HepG2 (cell line): ENCODE measurements around the gene DLG5. TPM values are rescaled to one million over a fixed set of nuclear protein-coding genes. Genes with fewer than 3 reads are reported as not detected.

Experiments
- ATAC-seq: fragments of 200-7000 bp; cut with Tn5 transposase; 3 replicates; pipeline ENCODE4 v1.9.1; 2020; ENCODE audit warnings: mild to moderate bottlenecking, moderate library complexity
- BruUV-seq: library from RNA; stranded (reverse); fragments of 400-500 nt; replicated peaks from 2 replicates; lab custom pipeline; 2021; lab: Mats Ljungman, UMichigan
- CTCF ChIA-PET: fragments of 300-600 bp; formaldehyde crosslinking; extraction: SDS; loops from one replicate; lab custom pipeline; 2021; ENCODE audit warnings: low total read pairs, inconsistent platforms, low intra/inter-chr PET ratio; lab: Yijun Ruan, JAX
- POLR2A ChIA-PET: fragments of 350-600 bp; sonication (Branson Sonifier 250); formaldehyde crosslinking; loops from one replicate; lab custom pipeline; 2020; ENCODE audit warnings: antibody characterized with exemption, inconsistent platforms; lab: Yijun Ruan, JAX
- DNase-seq: peaks from one replicate; pipeline ENCODE4 v3.0.0-alpha.2; 2015; ENCODE audit warnings: low spot score
- FAIRE-seq: peaks from 3 replicates; lab custom pipeline; 2011; peaks lifted over from hg19 to GRCh38; lab: Jason Lieb, UNC
- H2AFZ ChIP-seq: one replicate; pipeline ENCODE4 v1.6.1; 2011; ENCODE audit warnings: low read length, inconsistent platforms
- H3K27ac ChIP-seq: fragments of 300-600 bp; 3 replicates; pipeline ENCODE4 v1.8.0; 2011; ENCODE audit warnings: mixed run types, mild to moderate bottlenecking, mixed read lengths, low read length, inconsistent platforms; ENCODE audit not compliant: insufficient read depth; ENCODE audit errors: extremely low read length
- H3K27me3 ChIP-seq, 2 experiments: fragments of 200-600 bp in 1 of 2; 2 replicates in 1 of 2; 3 replicates in 1 of 2; pipeline versions ENCODE4 v1.6.0 to v1.8.0; 2011; ENCODE audit warnings: low read length in 2 of 2, mild to moderate bottlenecking in 2 of 2, moderate library complexity in 2 of 2, inconsistent platforms in 1 of 2; ENCODE audit not compliant: insufficient read depth in 2 of 2, control insufficient read depth in 1 of 2
- H3K36me3 ChIP-seq, 2 experiments: fragments of 200-600 bp in 1 of 2; replicated peaks in 1 of 2; 2 replicates in 1 of 2; 3 replicates in 1 of 2; pipeline versions ENCODE4 v1.5.1 to v1.8.0; 2011; ENCODE audit warnings: low read length in 2 of 2, inconsistent platforms in 1 of 2; ENCODE audit not compliant: insufficient read depth in 2 of 2, control insufficient read depth in 1 of 2
- H3K4me1 ChIP-seq: 2 replicates; pipeline ENCODE4 v1.5.1; 2012; ENCODE audit warnings: low read length, inconsistent platforms; ENCODE audit not compliant: insufficient read depth
- H3K4me2 ChIP-seq: 2 replicates; pipeline ENCODE4 v1.6.0; 2011; ENCODE audit warnings: low read depth, low read length, inconsistent platforms
- H3K4me3 ChIP-seq, 3 experiments: fragments of 200-600 bp in 1 of 3; sonication (generic), shearing (Covaris generic) in 1 of 3; replicated peaks in 1 of 3; 2 replicates each; pipeline ENCODE4 v1.5.1; 2011 to 2016; ENCODE audit warnings: low read length in 3 of 3, inconsistent platforms in 2 of 3, low read depth in 2 of 3, mild to moderate bottlenecking in 2 of 3, control low read depth in 1 of 3, mixed read lengths in 1 of 3; ENCODE audit not compliant: insufficient read depth in 1 of 3
- H3K79me2 ChIP-seq: one replicate; pipeline ENCODE4 v1.6.1; 2011; ENCODE audit warnings: low read length, inconsistent platforms; ENCODE audit not compliant: insufficient read depth
- H3K9ac ChIP-seq: 2 replicates; pipeline ENCODE4 v1.6.0; 2011; ENCODE audit warnings: mild to moderate bottlenecking, low read depth, low read length, inconsistent platforms; ENCODE audit not compliant: insufficient read depth
- H3K9me3 ChIP-seq: 2 replicates; pipeline ENCODE4 v1.5.1; 2012; ENCODE audit warnings: mild to moderate bottlenecking, low read length
- H4K20me1 ChIP-seq: 2 replicates; pipeline ENCODE4 v1.6.0; 2011; ENCODE audit warnings: inconsistent platforms, mild to moderate bottlenecking, low read length, moderate library complexity; ENCODE audit not compliant: insufficient read depth
- BORCS8-MEF2B ChIP-seq: sonication (generic); formaldehyde crosslinking; IDR thresholded peaks from 2 replicates; pipeline ENCODE4 v1.8.0; 2022; ENCODE audit warnings: mild to moderate bottlenecking, missing genetic modification reagents
- GFI1 ChIP-seq: sonication (generic); formaldehyde crosslinking; IDR thresholded peaks from 2 replicates; pipeline ENCODE4 v1.5.0; 2020; ENCODE audit warnings: missing genetic modification reagents, mild to moderate bottlenecking, borderline replicate concordance
- HOXA9 ChIP-seq: sonication (generic); formaldehyde crosslinking; IDR thresholded peaks from 2 replicates; pipeline ENCODE4 v1.8.1; 2022; ENCODE audit warnings: missing genetic modification reagents, mild to moderate bottlenecking, moderate library complexity, borderline replicate concordance
- JUN ChIP-seq: sonication (generic); formaldehyde crosslinking; IDR thresholded peaks from 2 replicates; pipeline ENCODE4 v1.4.0; 2020; ENCODE audit warnings: mild to moderate bottlenecking, missing genetic modification reagents
- KDM4B ChIP-seq: sonication (generic); formaldehyde crosslinking; IDR thresholded peaks from 2 replicates; pipeline ENCODE4 v1.4.0; 2020; ENCODE audit warnings: missing genetic modification reagents
- MEF2D ChIP-seq: sonication (generic); formaldehyde crosslinking; IDR thresholded peaks from 2 replicates; pipeline ENCODE4 v1.5.1; 2020; ENCODE audit warnings: mild to moderate bottlenecking, missing genetic modification reagents
- MYPOP ChIP-seq: sonication (generic); formaldehyde crosslinking; IDR thresholded peaks from 2 replicates; pipeline ENCODE4 v1.8.1; 2023; ENCODE audit warnings: mild to moderate bottlenecking, moderate library complexity, missing genetic modification reagents
- PLSCR1 ChIP-seq: sonication (generic); formaldehyde crosslinking; IDR thresholded peaks from 2 replicates; pipeline ENCODE4 v1.5.0; 2020; ENCODE audit warnings: missing genetic modification reagents, mild to moderate bottlenecking, borderline replicate concordance
- RFX3 ChIP-seq: IDR thresholded peaks from 2 replicates; pipeline ENCODE4 v1.6.1; 2016; ENCODE audit warnings: missing biosample characterization, missing genetic modification reagents
- RORA ChIP-seq: sonication (generic); formaldehyde crosslinking; IDR thresholded peaks from 2 replicates; pipeline ENCODE4 v1.5.0; 2020; ENCODE audit warnings: mild to moderate bottlenecking, missing genetic modification reagents, moderate library complexity
- SOX13 ChIP-seq, 3 experiments: fragments of 450-650 bp in 1 of 3; sonication (generic) in 1 of 3; formaldehyde crosslinking in 1 of 3; IDR thresholded peaks in 2 of 3; conservative IDR thresholded peaks in 1 of 3; 2 replicates each; pipeline versions ENCODE4 v1.5.0 to v1.6.1; 2016 to 2020; ENCODE audit warnings: antibody characterized with exemption in 1 of 3, mild to moderate bottlenecking in 1 of 3, missing compliant biosample characterization in 1 of 3, missing genetic modification reagents in 1 of 3, moderate library complexity in 1 of 3
- SOX5 ChIP-seq: IDR thresholded peaks from 2 replicates; pipeline ENCODE4 v1.6.1; 2016; ENCODE audit warnings: borderline replicate concordance
- UBTF ChIP-seq: sonication (generic); formaldehyde crosslinking; IDR thresholded peaks from 2 replicates; pipeline ENCODE4 v1.4.0; 2020; ENCODE audit warnings: mild to moderate bottlenecking, missing genetic modification reagents
- ZBTB7A ChIP-seq: sonication (generic); formaldehyde crosslinking; IDR thresholded peaks from 2 replicates; pipeline ENCODE4 v1.8.0; 2022; ENCODE audit warnings: mild to moderate bottlenecking, missing genetic modification reagents
- ZNF337 ChIP-seq: sonication (generic); formaldehyde crosslinking; IDR thresholded peaks from 2 replicates; pipeline ENCODE4 v1.5.1; 2020; ENCODE audit warnings: missing genetic modification reagents, low read depth, mild to moderate bottlenecking, borderline replicate concordance
- ZNF614 ChIP-seq: IDR thresholded peaks from 2 replicates; pipeline ENCODE4 v1.6.1; 2018; ENCODE audit warnings: missing biosample characterization, missing genetic modification reagents, inconsistent platforms, borderline replicate concordance
- ZNF644 ChIP-seq: IDR thresholded peaks from 2 replicates; pipeline ENCODE4 v1.6.1; 2016; ENCODE audit warnings: low read depth
- ZNF883 ChIP-seq: sonication (generic); formaldehyde crosslinking; IDR thresholded peaks from 2 replicates; pipeline ENCODE4 v1.5.1; 2020; ENCODE audit warnings: mild to moderate bottlenecking, missing genetic modification reagents; ENCODE audit errors: not compliant biosample characterization
- WGBS: methylation state at CpG from one replicate; pipeline ENCODE4 v1.1.6; 2017; ENCODE audit warnings: low lambda C conversion rate; 5-methylcytosine and 5-hydroxymethylcytosine counted together
- in situ Hi-C: cut with HindIII; loops from 2 replicates; pipeline ENCODE4 v1.10.0; 2017; ENCODE audit warnings: low pct_unique_long_range_greater_than_20kb; ENCODE audit not compliant: extremely low pct_ligation_motif_present
- intact Hi-C: fragments of 100-400 bp; cut with micrococcal nuclease; formaldehyde crosslinking; loops from one replicate; pipeline ENCODE4 v1.10.0; 2022; ENCODE audit not compliant: unreplicated experiment
- polyA plus RNA-seq, 8 experiments: library from polyadenylated mRNA; depleted of rRNA in 3 of 8; stranded (reverse) in 7 of 8; unstranded in 1 of 8; fragments of >200 nt; fragmentation: Illumina TruSeq in 4 of 8; extraction: Trizol in 4 of 8; gene quantifications; 2 replicates each; pipeline versions ENCODE4 v1.2.1 to v1.2.3, GENCODE V29; 2011 to 2016; ENCODE audit warnings: low read depth in 4 of 8, missing spikeins in 1 of 8, mixed read lengths in 1 of 8; ENCODE audit not compliant: insufficient read depth in 1 of 8
- total RNA-seq, 5 experiments: library from RNA; depleted of rRNA; stranded (reverse); fragments of >200 nt; fragmentation: Illumina TruSeq; extraction: Trizol; gene quantifications; 2 replicates each; pipeline ENCODE4 v1.2.3, GENCODE V29; 2016; ENCODE audit warnings: low read depth in 1 of 5

Gene DLG5
- total and polyA plus RNA-seq, 2 of the 13 experiments (the other 11 are each of a cell fraction or from before 2014, with no cell fraction given): 15.5 to 18.2 TPM

GRCh38 chr10:77846718-77847311 is 79.7 kb downstream of the DLG5 start:
- H3K79me2 ChIP-seq: peaks cover 2% of the 10 kb centered on the region
- H3K4me1 ChIP-seq: peaks cover 83% of the 10 kb centered on the region
- intact Hi-C loops: loop anchor here (1.0 to 5.0 kb wide), 2 partner anchors 80 to 142 kb away; partner anchors contain the start of gene DLG5
- CTCF ChIA-PET: interaction anchor here (0.7 to 1.6 kb wide), 5 partner anchors 61 to 183 kb away, joined by 3 to 11 read pairs (median 5); partner anchors contain the start of genes DLG5 and POLR3A
- H3K9me3 ChIP-seq: no peaks in the 10 kb centered on the region
- 0 out of 2 replicates have a peak overlapping the region, but pooled peaks have one; percentile 4 for H3K9ac ChIP-seq
- in situ Hi-C loops: loop anchor here (5.0 to 10.0 kb wide), 3 partner anchors 40 to 178 kb away; partner anchors contain the start of gene POLR3A
- POLR2A ChIA-PET: interaction anchor here (0.9 to 1.8 kb wide), 7 partner anchors 41 to 142 kb away, joined by 3 to 9 read pairs (median 6); no protein-coding TSS in a partner anchor
- BruUV-seq: no TSS peak
- peak; percentile 53 for DNase-seq
- H4K20me1 ChIP-seq: no peaks in the 10 kb centered on the region
- peak; percentile 78 for FAIRE-seq
- H3K4me2 ChIP-seq: no peak overlapping the region
- H3K4me3 ChIP-seq: no peak overlapping the region
- H3K27me3 ChIP-seq: no peaks in the 10 kb centered on the region
- H3K27ac ChIP-seq: peak overlapping the region; percentile 26
- peak; percentile 51 for ATAC-seq
- H3K36me3 ChIP-seq: peaks cover 12 to 41% of the 10 kb centered on the region in 2 experiments; a peak in 4 of 5 replicates
- WGBS: 50% methylated on average over 12 of the region's 21 CpGs
- H2AFZ ChIP-seq: no peak overlapping the region
- TF ChIP-seq GFI1 (CRISPR knock-in tag) (peak; percentile 35; the same call in 1 of the 2 replicates), ZNF644 (no peak), RORA (CRISPR knock-in tag) (no peak), SOX13 (IDR thresholded peaks at IDR 0.05) (no peak), SOX13 (CRISPR knock-in tag; conservative IDR thresholded peaks at IDR 0.05 in 1 of 2, IDR thresholded peaks at IDR 0.05 in 1 of 2) (peak in 1 of 2 experiments; percentile 22; a peak in 1 of 4 replicates), MEF2D (CRISPR knock-in tag) (no peak), UBTF (no peak), SOX5 (CRISPR knock-in tag) (peak; percentile 30; the same call in 1 of the 2 replicates), RFX3 (no peak), JUN (no peak), MYPOP (CRISPR knock-in tag) (no peak), ZNF883 (CRISPR knock-in tag) (peak; percentile 44), HOXA9 (CRISPR knock-in tag) (no peak), PLSCR1 (CRISPR knock-in tag) (no peak), BORCS8-MEF2B (CRISPR knock-in tag) (no peak), KDM4B (CRISPR knock-in tag) (0 out of 2 replicates have a peak, but pooled peaks have one; percentile 45), ZNF337 (CRISPR knock-in tag) (no peak), ZBTB7A (CRISPR knock-in tag) (no peak), ZNF614 (no peak)
